HEK293 (cell line): ENCODE measurements around the gene TRMT10C.
A peak's percentile ranks its signal among the peaks of the same experiment; 100 is the strongest.

ENCODE experiments used
- CTCF ChIA-PET: fragments of 350-600 bp; formaldehyde crosslinking; extraction: SDS; loops from one replicate; lab custom pipeline; 2021; ENCODE audit warnings: antibody characterized with exemption; lab: Yijun Ruan, JAX
- POLR2A ChIA-PET: fragments of 300-600 bp; formaldehyde crosslinking; extraction: SDS; loops from one replicate; lab custom pipeline; 2020; ENCODE audit warnings: antibody characterized with exemption, inconsistent platforms; lab: Yijun Ruan, JAX
- H3K27ac ChIP-seq: fragments of 200-500 bp; sonication (Bioruptor generic); 2 replicates; pipeline ENCODE4 v1.5.1; 2014; ENCODE audit warnings: low read depth, low read length, control low read depth, inconsistent platforms; ENCODE audit errors: extremely low read depth
- H3K36me3 ChIP-seq, 2 experiments: fragments of 200-500 bp in 1 of 2; sonication (Bioruptor generic) in 1 of 2; 1 replicate in 1 of 2; 2 replicates in 1 of 2; pipeline ENCODE4 v1.5.1; 2014 to 2017; ENCODE audit warnings: inconsistent platforms in 2 of 2, low read length in 2 of 2; ENCODE audit not compliant: control insufficient read depth in 2 of 2, insufficient read depth in 1 of 2
- H3K4me1 ChIP-seq: fragments of 200-500 bp; sonication (Bioruptor generic); 2 replicates; pipeline ENCODE4 v1.5.1; 2014; ENCODE audit warnings: mild to moderate bottlenecking, low read length, inconsistent platforms; ENCODE audit not compliant: control insufficient read depth, insufficient read depth
- H3K4me3 ChIP-seq: 2 replicates; pipeline ENCODE4 v1.5.1; 2011; ENCODE audit warnings: low read depth, mild to moderate bottlenecking, control low read depth, low read length, moderate library complexity
- H3K9me3 ChIP-seq: fragments of 200-500 bp; sonication (Bioruptor generic); 2 replicates; pipeline ENCODE4 v1.5.1; 2014; ENCODE audit warnings: low read depth, low read length, inconsistent platforms; ENCODE audit not compliant: control insufficient read depth, insufficient read depth
- HOXA7 ChIP-seq: sonication (generic); formaldehyde crosslinking; IDR thresholded peaks from 2 replicates; pipeline ENCODE4 v1.8.1; 2022; ENCODE audit warnings: missing genetic modification reagents, borderline replicate concordance
- KLF17 ChIP-seq: fragments of 450-650 bp; formaldehyde crosslinking; IDR thresholded peaks from 2 replicates; pipeline ENCODE4 v1.5.1; 2016; ENCODE audit warnings: missing biosample characterization, missing genetic modification characterization
- KLF9 ChIP-seq: fragments of 450-650 bp; formaldehyde crosslinking; IDR thresholded peaks from 2 replicates; pipeline ENCODE4 v1.5.1; 2016; ENCODE audit warnings: missing biosample characterization, missing genetic modification characterization, low read depth
- PRDM1 ChIP-seq: fragments of 450-650 bp; formaldehyde crosslinking; IDR thresholded peaks from 2 replicates; pipeline ENCODE4; 2016; ENCODE audit warnings: missing biosample characterization, missing genetic modification characterization
- ZBTB11 ChIP-seq: fragments of 450-650 bp; formaldehyde crosslinking; conservative IDR thresholded peaks from 2 replicates; pipeline ENCODE4 v1.5.1; 2016; ENCODE audit warnings: low read depth, missing biosample characterization, missing genetic modification characterization
- ZFP69B ChIP-seq: fragments of 450-650 bp; formaldehyde crosslinking; IDR thresholded peaks from 2 replicates; pipeline ENCODE4 v1.5.1; 2016; ENCODE audit warnings: missing biosample characterization, missing genetic modification characterization
- ZNF16 ChIP-seq: fragments of 450-650 bp; formaldehyde crosslinking; IDR thresholded peaks from 2 replicates; pipeline ENCODE4 v1.5.1; 2016; ENCODE audit warnings: low read depth, missing biosample characterization, missing genetic modification characterization
- ZNF223 ChIP-seq: fragments of 450-650 bp; formaldehyde crosslinking; IDR thresholded peaks from 2 replicates; pipeline ENCODE4 v1.5.1; 2016; ENCODE audit warnings: missing biosample characterization, missing genetic modification characterization
- ZNF24 ChIP-seq: fragments of 450-650 bp; formaldehyde crosslinking; IDR thresholded peaks from 2 replicates; pipeline ENCODE4 v1.5.1; 2016; ENCODE audit warnings: missing biosample characterization, missing genetic modification characterization
- ZNF335 ChIP-seq: fragments of 450-650 bp; formaldehyde crosslinking; conservative IDR thresholded peaks from 2 replicates; pipeline ENCODE4 v1.5.1; 2016; ENCODE audit warnings: missing biosample characterization, missing genetic modification characterization
- ZNF341 ChIP-seq: fragments of 450-650 bp; formaldehyde crosslinking; IDR thresholded peaks from 2 replicates; pipeline ENCODE4; 2016; ENCODE audit warnings: low read depth, missing biosample characterization, missing genetic modification characterization
- ZNF366 ChIP-seq: fragments of 450-650 bp; formaldehyde crosslinking; conservative IDR thresholded peaks from 2 replicates; pipeline ENCODE4 v1.5.1; 2016; ENCODE audit warnings: missing biosample characterization, missing genetic modification characterization
- ZNF518A ChIP-seq: fragments of 450-650 bp; formaldehyde crosslinking; conservative IDR thresholded peaks from 2 replicates; pipeline ENCODE4 v1.5.1; 2016; ENCODE audit warnings: low read depth, missing biosample characterization, missing genetic modification characterization
- ZNF600 ChIP-seq: fragments of 450-650 bp; formaldehyde crosslinking; IDR thresholded peaks from 2 replicates; pipeline ENCODE4 v1.5.1; 2016; ENCODE audit warnings: missing biosample characterization, missing genetic modification characterization
- ZNF660 ChIP-seq: fragments of 450-650 bp; IDR thresholded peaks from 2 replicates; pipeline ENCODE4 v1.5.1; 2018; ENCODE audit warnings: missing biosample characterization, mild to moderate bottlenecking, missing genetic modification characterization
- ZSCAN30 ChIP-seq: fragments of 450-650 bp; IDR thresholded peaks from 2 replicates; pipeline ENCODE4 v1.5.1; 2018; ENCODE audit warnings: missing biosample characterization, mild to moderate bottlenecking, missing genetic modification characterization, moderate library complexity
- TF ChIP-seq, protein P1 (sequence below): fragments of 450-650 bp; formaldehyde crosslinking; optimal IDR thresholded peaks from 2 replicates; pipeline ENCODE3; 2016; ENCODE audit warnings: missing biosample characterization, mild to moderate bottlenecking, missing genetic modification characterization

The TRMT10C gene

GRCh38 chr3:101512646-101513418 lies 48.8 kb upstream of the TRMT10C start, which contains the start of gene SENP7 (continued):
- peak; percentile 80 for TF ChIP-seq ZBTB11
- peak; percentile 85 for TF ChIP-seq ZNF341 (tag by site-specific recombination)
- TF ChIP-seq ZFP69B (tag by site-specific recombination): peak; percentile 72; the same call in 1 of the 2 replicates
- peak; percentile 36; the same call in 1 of the 2 replicates for TF ChIP-seq KLF17 (tag by site-specific recombination)
- TF ChIP-seq, protein P1, sequence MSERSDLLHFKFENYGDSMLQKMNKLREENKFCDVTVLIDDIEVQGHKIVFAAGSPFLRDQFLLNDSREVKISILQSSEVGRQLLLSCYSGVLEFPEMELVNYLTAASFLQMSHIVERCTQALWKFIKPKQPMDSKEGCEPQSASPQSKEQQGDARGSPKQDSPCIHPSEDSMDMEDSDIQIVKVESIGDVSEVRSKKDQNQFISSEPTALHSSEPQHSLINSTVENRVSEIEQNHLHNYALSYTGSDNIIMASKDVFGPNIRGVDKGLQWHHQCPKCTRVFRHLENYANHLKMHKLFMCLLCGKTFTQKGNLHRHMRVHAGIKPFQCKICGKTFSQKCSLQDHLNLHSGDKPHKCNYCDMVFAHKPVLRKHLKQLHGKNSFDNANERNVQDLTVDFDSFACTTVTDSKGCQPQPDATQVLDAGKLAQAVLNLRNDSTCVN (tag by site-specific recombination): peak; percentile 66
- no peak for TF ChIP-seq HOXA7
- peak; percentile 91 for TF ChIP-seq PRDM1
- TF ChIP-seq KLF9 (tag by site-specific recombination): peak; percentile 74
- TF ChIP-seq ZNF660 (tag by site-specific recombination): 0 out of 2 replicates have a peak, but pooled peaks have one; percentile 2
- TF ChIP-seq ZNF335 (tag by site-specific recombination): peak; percentile 75
- peak; percentile 40; the same call in 1 of the 2 replicates for TF ChIP-seq ZNF600 (tag by site-specific recombination)
- peak; percentile 26; the same call in 1 of the 2 replicates for TF ChIP-seq ZNF24 (tag by site-specific recombination)

- CTCF ChIA-PET: interaction anchor here (0.6 kb wide), 1 partner anchor 186 kb away, joined by 3 read pairs; no protein-coding TSS in a partner anchor
- peak overlapping the region; percentile 60; the same call in 1 of the 2 replicates for H3K27ac ChIP-seq
- POLR2A ChIA-PET: interaction anchor here (0.8 to 1.0 kb wide), 2 partner anchors 48 to 60 kb away, joined by 3 to 4 read pairs; partner anchors contain the start of gene TRMT10C
- TF ChIP-seq ZBTB11: peak; percentile 24; the same call in 1 of the 2 replicates
- peak; percentile 60; the same call in 1 of the 2 replicates for TF ChIP-seq ZSCAN30
- TF ChIP-seq ZNF366 (tag by site-specific recombination): no peak
- no peak for TF ChIP-seq ZNF16
- peak; percentile 58; the same call in 1 of the 2 replicates for TF ChIP-seq ZNF518A (tag by site-specific recombination)
- TF ChIP-seq ZNF223 (tag by site-specific recombination): no peak
- TF ChIP-seq, all 188 proteins: peak for 3
- Histone ChIP-seq H3K9me3 (no peaks in the 10 kb centered on the region), H3K36me3 (no peaks in the 10 kb centered on the region), H3K4me1 (no peaks in the 10 kb centered on the region), H3K4me3 (peak overlapping the region; percentile 80)
Measured at GRCh38 chr3:101513419-101513986, 48.2 kb upstream of the TRMT10C start.
